MCF 10A (cell line): Measurements from ENCODE around the gene NR3C2. TPM values are rescaled to one million over a fixed set of nuclear protein-coding genes. Genes with fewer than 3 reads are reported as not detected.

Source experiments
- BruUV-seq: library from RNA; stranded (reverse); fragments of 400-500 nt; replicated peaks from 2 replicates; lab custom pipeline; 2021; lab: Mats Ljungman, UMichigan
- CTCF ChIA-PET: fragments of 300-600 bp; sonication (Branson Sonifier 250); formaldehyde crosslinking; extraction: SDS; loops from one replicate; lab custom pipeline; 2021; ENCODE audit warnings: antibody characterized with exemption, inconsistent platforms; lab: Yijun Ruan, JAX
- POLR2A ChIA-PET: fragments of 300-600, 350-650 bp; sonication (Branson Sonifier 250); formaldehyde crosslinking; extraction: SDS; loops from one replicate; lab custom pipeline; 2020; ENCODE audit warnings: antibody characterized with exemption, inconsistent platforms; lab: Yijun Ruan, JAX
- DNase-seq: peaks from one replicate; pipeline ENCODE4 v3.0.0-alpha.2; 2018; ENCODE audit not compliant: unreplicated experiment
- H3K27ac Mint-ChIP-seq: one replicate; pipeline ENCODE4 v1.8.0; 2022; ENCODE audit warnings: mild to moderate bottlenecking, low read depth, mixed read lengths; ENCODE audit not compliant: unreplicated experiment
- H3K27me3 Mint-ChIP-seq: one replicate; pipeline ENCODE4 v1.8.0; 2022; ENCODE audit warnings: mixed read lengths; ENCODE audit not compliant: insufficient read depth, unreplicated experiment
- H3K36me3 Mint-ChIP-seq: one replicate; pipeline ENCODE4 v1.8.0; 2022; ENCODE audit warnings: mild to moderate bottlenecking, moderate library complexity, mixed read lengths; ENCODE audit not compliant: insufficient read depth, unreplicated experiment
- H3K4me1 Mint-ChIP-seq: one replicate; pipeline ENCODE4 v1.8.0; 2022; ENCODE audit warnings: mixed read lengths; ENCODE audit not compliant: insufficient read depth, unreplicated experiment
- H3K4me3 Mint-ChIP-seq: one replicate; pipeline ENCODE4 v1.8.0; 2022; ENCODE audit warnings: mild to moderate bottlenecking, moderate library complexity, mixed read lengths; ENCODE audit not compliant: unreplicated experiment
- H3K9me3 Mint-ChIP-seq: one replicate; pipeline ENCODE4 v1.8.0; 2022; ENCODE audit warnings: mixed read lengths; ENCODE audit not compliant: unreplicated experiment
- CTCF ChIP-seq: fragments of 200-600 bp; IDR thresholded peaks from one replicate; pipeline ENCODE4 v1.8.0; 2022; ENCODE audit warnings: antibody characterized with exemption, mild to moderate bottlenecking; ENCODE audit not compliant: unreplicated experiment
- intact Hi-C: fragments of 100-400 bp; cut with micrococcal nuclease; formaldehyde crosslinking; loops from 2 replicates; pipeline ENCODE4 v1.14.1; 2022
- total RNA-seq: library from RNA; stranded (reverse); gene quantifications from 2 replicates; pipeline ENCODE4 v1.2.3, GENCODE V29; 2022

Gene NR3C2
- total RNA-seq, 1 experiment from 2014 or later = 0.21 TPM

- POLR2A ChIA-PET = no interaction called here
- Mint-ChIP-seq H3K9me3 (no peaks in the 10 kb centered on the region), H3K36me3 (no peaks in the 10 kb centered on the region), H3K4me1 (peaks cover 9% of the 10 kb centered on the region), H3K27me3 (no peaks in the 10 kb centered on the region), H3K27ac (no peak overlapping the region), H3K4me3 (no peak overlapping the region)
- DNase-seq = no peak
- intact Hi-C loops = no loop called here
- no TSS peak for BruUV-seq
- CTCF ChIA-PET = no interaction called here
- no peak for TF ChIP-seq CTCF
Measured at GRCh38 chr4:148108766-148109165, 333.4 kb downstream of the NR3C2 start.

- intact Hi-C loops = no loop called here
- ChIA-PET CTCF (interaction anchor here (0.7 kb wide), 1 partner anchor 1958 kb away, joined by 3 read pairs; no protein-coding TSS in a partner anchor), POLR2A (no interaction called here)
- Mint-ChIP-seq H3K9me3 (no peaks in the 10 kb centered on the region), H3K4me3 (no peak overlapping the region), H3K27me3 (no peaks in the 10 kb centered on the region), H3K36me3 (no peaks in the 10 kb centered on the region), H3K4me1 (no peaks in the 10 kb centered on the region), H3K27ac (no peak overlapping the region)
- no peak for DNase-seq
- no peak for TF ChIP-seq CTCF
- BruUV-seq = no TSS peak
Measured at GRCh38 chr4:148103597-148104355, 338.4 kb downstream of the NR3C2 start.

GRCh38 chr4:148101790-148102189 is 340.4 kb downstream of the NR3C2 start:
- POLR2A ChIA-PET = no interaction called here
- Mint-ChIP-seq H3K4me3 (no peak overlapping the region), H3K27ac (no peak overlapping the region), H3K36me3 (no peaks in the 10 kb centered on the region), H3K4me1 (no peaks in the 10 kb centered on the region), H3K9me3 (no peaks in the 10 kb centered on the region), H3K27me3 (no peaks in the 10 kb centered on the region)
- BruUV-seq = no TSS peak
- intact Hi-C loops = no loop called here
- no peak for TF ChIP-seq CTCF
- CTCF ChIA-PET = interaction anchor here (0.6 to 0.7 kb wide), 2 partner anchors 458 to 1228 kb away, joined by 3 read pairs; no protein-coding TSS in a partner anchor
- no peak for DNase-seq

GRCh38 chr4:148101235-148101634 is 341.0 kb downstream of the NR3C2 start:
- Mint-ChIP-seq H3K4me3 (no peak overlapping the region), H3K27me3 (no peaks in the 10 kb centered on the region), H3K4me1 (no peaks in the 10 kb centered on the region), H3K9me3 (no peaks in the 10 kb centered on the region), H3K36me3 (no peaks in the 10 kb centered on the region), H3K27ac (no peak overlapping the region)
- TF ChIP-seq CTCF = no peak
- no TSS peak for BruUV-seq
- ChIA-PET CTCF (no interaction called here), POLR2A (no interaction called here)
- no peak for DNase-seq
- intact Hi-C loops = no loop called here
